Natural killer cell (primary cell): Measurements from ENCODE around the gene NDUFV3. TPM values are rescaled to one million over a fixed set of nuclear protein-coding genes. Genes with fewer than 3 reads are reported as not detected.

Experiments used
- ATAC-seq, 3 donors: fragments of 150-1000 bp in 2 of 3; fragments of 200-7000 bp in 1 of 3; cut with Tn5 transposase; 1 replicate in 1 of 3; 2 replicates in 2 of 3; pipeline ENCODE4 v1.10.0; 2021; ENCODE audit warnings: mild to moderate bottlenecking in 2 of 3, moderate library complexity in 2 of 3
- DNase-seq, 2 donors: peaks; one replicate each; pipeline versions ENCODE4 v3.0.0 to v3.0.0-alpha.2; 2013 to 2021; ENCODE audit warnings: mixed read lengths in 1 of 2
- H3K27ac ChIP-seq: one replicate; pipeline ENCODE4 v1.5.1; 2013; ENCODE audit warnings: mild to moderate bottlenecking, low read length
- H3K27me3 ChIP-seq: one replicate; pipeline ENCODE4 v1.6.1; 2013; ENCODE audit warnings: low read length; ENCODE audit not compliant: control insufficient read depth, insufficient read depth
- H3K36me3 ChIP-seq: one replicate; pipeline ENCODE4 v1.6.1; 2013; ENCODE audit warnings: low read length; ENCODE audit not compliant: control insufficient read depth, insufficient read depth
- H3K4me1 ChIP-seq: one replicate; pipeline ENCODE4 v1.6.1; 2013; ENCODE audit warnings: low read length; ENCODE audit not compliant: control insufficient read depth, insufficient read depth
- H3K4me3 ChIP-seq: one replicate; pipeline ENCODE4 v1.5.1; 2013; ENCODE audit warnings: low read length
- H3K9me3 ChIP-seq: one replicate; pipeline ENCODE4 v1.6.1; 2013; ENCODE audit warnings: low read length; ENCODE audit not compliant: control insufficient read depth, insufficient read depth
- H3K27ac Mint-ChIP-seq, 2 donors: one replicate each; pipeline ENCODE4 v1.8.0; 2022; ENCODE audit warnings: mild to moderate bottlenecking in 2 of 2, mixed read lengths in 2 of 2, moderate library complexity in 1 of 2
- H3K27me3 Mint-ChIP-seq, 2 donors: one replicate each; pipeline ENCODE4 v1.8.0; 2022; ENCODE audit warnings: low read depth in 2 of 2, mixed read lengths in 2 of 2
- H3K36me3 Mint-ChIP-seq: one replicate; pipeline ENCODE4 v1.8.0; 2022; ENCODE audit warnings: mixed read lengths
- H3K4me1 Mint-ChIP-seq, 2 donors: one replicate each; pipeline ENCODE4 v1.8.0; 2022; ENCODE audit warnings: mixed read lengths in 2 of 2
- H3K4me3 Mint-ChIP-seq: one replicate; pipeline ENCODE4 v1.8.0; 2022; ENCODE audit warnings: mild to moderate bottlenecking, moderate library complexity, mixed read lengths
- H3K9me3 Mint-ChIP-seq, 2 donors: one replicate each; pipeline ENCODE4 v1.8.0; 2022; ENCODE audit warnings: mixed read lengths in 2 of 2
- WGBS: methylation state at CpG from one replicate; pipeline ENCODE4 v1.1.7; 2013; ENCODE audit warnings: missing lambda C conversion rate; ENCODE audit not compliant: insufficient coverage; 5-methylcytosine and 5-hydroxymethylcytosine counted together
- intact Hi-C: fragments of 100-400 bp; cut with micrococcal nuclease; formaldehyde crosslinking; loops from one replicate; pipeline ENCODE4 v1.14.2; 2022
- total RNA-seq, 4 donors: library from RNA; stranded (reverse); fragments of 120-200 nt in 1 of 4; gene quantifications; one replicate each; pipeline versions ENCODE4 v1.2.3 to v1.2.4, GENCODE V29; 2013 to 2022
- TF ChIP-seq, protein P1 (sequence below): fragments of 200-600 bp; IDR thresholded peaks from one replicate; pipeline ENCODE4 v1.8.0; 2022; ENCODE audit warnings: antibody characterized with exemption

NDUFV3 gene
- total RNA-seq, 3 donors from 2014 or later (not counting 1 experiment from before 2014, with no cell fraction given) = 21.8 to 25.7 (median 23.9) TPM

DNA sequence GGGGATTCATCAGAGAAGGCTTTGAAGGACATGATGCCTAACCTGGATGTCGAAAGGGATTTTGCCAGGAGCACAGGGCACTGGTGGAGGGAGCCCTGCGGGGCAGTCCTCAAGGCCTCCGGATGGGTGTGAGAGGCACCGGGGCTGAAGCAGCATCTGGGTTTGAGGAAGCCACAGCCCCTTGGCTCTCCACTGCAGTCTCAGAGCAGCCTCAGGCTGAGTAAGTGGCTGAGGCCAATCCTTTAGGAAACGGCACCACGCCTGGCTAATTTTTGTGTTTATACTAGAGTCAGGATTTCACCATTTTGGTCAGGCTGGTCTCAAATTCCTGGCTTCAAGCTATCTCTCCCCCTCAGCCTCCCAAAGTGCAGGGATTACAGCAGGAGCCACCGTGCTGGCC, 20.4 kb downstream of the NDUFV3 start:
- intact Hi-C loops = no loop called here
- H3K9me3 ChIP-seq = no peaks in the 10 kb centered on the region
- ATAC-seq = no peak
- Mint-ChIP-seq H3K36me3 (no peaks in the 10 kb centered on the region), H3K27ac (peak overlapping the region in 1 of 2 donors; percentile 45), H3K4me3 (no peak overlapping the region), H3K27me3 (no peaks in the 10 kb centered on the region), H3K4me1 (no peaks in the 10 kb centered on the region), H3K9me3 (no peaks in the 10 kb centered on the region)
- TF ChIP-seq, protein P1, sequence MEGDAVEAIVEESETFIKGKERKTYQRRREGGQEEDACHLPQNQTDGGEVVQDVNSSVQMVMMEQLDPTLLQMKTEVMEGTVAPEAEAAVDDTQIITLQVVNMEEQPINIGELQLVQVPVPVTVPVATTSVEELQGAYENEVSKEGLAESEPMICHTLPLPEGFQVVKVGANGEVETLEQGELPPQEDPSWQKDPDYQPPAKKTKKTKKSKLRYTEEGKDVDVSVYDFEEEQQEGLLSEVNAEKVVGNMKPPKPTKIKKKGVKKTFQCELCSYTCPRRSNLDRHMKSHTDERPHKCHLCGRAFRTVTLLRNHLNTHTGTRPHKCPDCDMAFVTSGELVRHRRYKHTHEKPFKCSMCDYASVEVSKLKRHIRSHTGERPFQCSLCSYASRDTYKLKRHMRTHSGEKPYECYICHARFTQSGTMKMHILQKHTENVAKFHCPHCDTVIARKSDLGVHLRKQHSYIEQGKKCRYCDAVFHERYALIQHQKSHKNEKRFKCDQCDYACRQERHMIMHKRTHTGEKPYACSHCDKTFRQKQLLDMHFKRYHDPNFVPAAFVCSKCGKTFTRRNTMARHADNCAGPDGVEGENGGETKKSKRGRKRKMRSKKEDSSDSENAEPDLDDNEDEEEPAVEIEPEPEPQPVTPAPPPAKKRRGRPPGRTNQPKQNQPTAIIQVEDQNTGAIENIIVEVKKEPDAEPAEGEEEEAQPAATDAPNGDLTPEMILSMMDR = no peak
- no peak for DNase-seq
- no peaks in the 10 kb centered on the region for H3K27me3 ChIP-seq
- 68% methylated on average over 7 of the region's 7 CpGs for WGBS
- no peak overlapping the region for H3K4me3 ChIP-seq
- H3K27ac ChIP-seq = no peak overlapping the region
- peaks cover 28% of the 10 kb centered on the region for H3K36me3 ChIP-seq
- no peaks in the 10 kb centered on the region for H3K4me1 ChIP-seq

DNA sequence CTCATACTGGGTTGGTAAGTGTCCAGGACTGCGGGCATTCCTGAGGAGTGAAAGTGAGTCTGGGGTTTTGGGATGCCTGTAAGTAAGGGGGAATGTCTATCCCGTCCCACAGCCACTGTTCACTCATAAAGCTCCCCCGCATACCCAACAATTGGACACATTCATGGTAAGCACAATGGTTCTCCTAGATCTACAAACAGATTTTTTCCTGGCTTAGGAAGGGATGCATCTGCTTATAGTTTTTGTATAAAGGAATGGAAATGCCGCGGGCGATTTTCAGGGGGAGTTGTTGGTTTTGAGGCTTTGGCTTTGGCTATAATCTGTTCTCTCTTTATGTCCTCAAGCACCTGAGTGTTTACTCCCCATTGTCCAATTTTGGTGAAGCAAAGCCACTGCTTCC, 25.2 kb downstream of the NDUFV3 start:
- intact Hi-C loops = no loop called here
- peaks cover under 1 to 3% of the 10 kb centered on the region in 2 donors for H3K4me1 Mint-ChIP-seq
- no peak for ATAC-seq

DNA sequence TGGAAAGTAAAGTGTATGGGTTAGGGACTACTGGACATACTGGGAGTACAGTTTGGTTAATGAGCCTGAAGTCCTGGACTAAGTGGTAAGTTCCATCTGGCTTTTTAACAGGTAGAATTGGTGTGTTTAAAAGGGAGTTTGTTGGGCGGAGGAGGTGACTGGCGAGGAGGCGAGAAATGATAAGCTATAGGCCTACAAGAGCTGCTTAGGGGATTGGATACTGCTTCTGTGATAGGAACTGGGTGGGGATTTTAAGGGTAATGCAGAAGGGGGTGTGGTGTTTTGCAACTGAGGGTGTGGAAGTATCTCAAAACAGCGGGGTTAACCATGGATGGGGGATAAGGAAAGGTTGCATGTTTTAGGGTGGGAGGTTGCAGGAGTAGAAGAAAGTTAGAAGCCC, 28.8 kb downstream of the NDUFV3 start:
- ATAC-seq = no peak
- DNase-seq = no peak
- Histone ChIP-seq H3K9me3 (no peaks in the 10 kb centered on the region), H3K4me3 (no peak overlapping the region), H3K36me3 (no peaks in the 10 kb centered on the region), H3K4me1 (peaks cover 10% of the 10 kb centered on the region), H3K27ac (no peak overlapping the region), H3K27me3 (no peaks in the 10 kb centered on the region)
- TF ChIP-seq, protein P1 = no peak
- Mint-ChIP-seq H3K36me3 (no peaks in the 10 kb centered on the region), H3K27ac (no peak overlapping the region), H3K27me3 (no peaks in the 10 kb centered on the region), H3K9me3 (no peaks in the 10 kb centered on the region), H3K4me1 (peaks cover 12 to 14% of the 10 kb centered on the region in 2 donors), H3K4me3 (no peak overlapping the region)
- 89% methylated on average over 4 of the region's 4 CpGs for WGBS
- intact Hi-C loops = no loop called here

More for the DNA sequence above, 25.2 kb downstream of the NDUFV3 start:
- Mint-ChIP-seq H3K9me3 (no peaks in the 10 kb centered on the region), H3K27me3 (no peaks in the 10 kb centered on the region), H3K4me3 (no peak overlapping the region), H3K36me3 (no peaks in the 10 kb centered on the region), H3K27ac (no peak overlapping the region)
- TF ChIP-seq, protein P1 = no peak
- Histone ChIP-seq H3K4me3 (no peak overlapping the region), H3K9me3 (no peaks in the 10 kb centered on the region), H3K4me1 (no peaks in the 10 kb centered on the region), H3K27ac (no peak overlapping the region), H3K27me3 (no peaks in the 10 kb centered on the region), H3K36me3 (no peaks in the 10 kb centered on the region)
- DNase-seq = no peak
- WGBS = 95% methylated on average over 3 of the region's 6 CpGs

DNA sequence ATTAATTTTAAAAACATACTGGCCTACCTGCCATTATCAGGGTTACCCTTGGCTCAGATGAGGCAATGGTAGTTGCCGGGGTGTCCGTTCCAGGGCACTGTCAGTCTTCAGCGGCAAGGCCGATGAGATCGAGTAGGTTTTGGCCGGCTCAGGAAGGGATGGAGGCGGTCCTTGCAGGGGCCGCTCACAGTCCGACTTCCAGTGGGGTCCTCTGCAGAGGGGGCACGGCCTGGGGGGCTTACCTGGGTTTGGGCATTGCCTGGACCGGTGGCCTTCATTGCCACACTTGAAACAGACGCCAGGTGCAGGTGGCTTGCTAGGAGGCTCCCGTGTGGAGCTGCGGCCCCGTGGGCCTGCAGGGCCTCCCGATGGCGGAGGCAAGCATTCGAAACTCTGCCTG, 29.8 kb downstream of the NDUFV3 start:
- 95% methylated on average over 18 of the region's 18 CpGs for WGBS
- peak overlapping the region in 1 of 2 donors; percentile 66 for H3K27ac Mint-ChIP-seq

More for the DNA sequence above, 29.8 kb downstream of the NDUFV3 start:
- Histone ChIP-seq H3K27me3 (no peaks in the 10 kb centered on the region), H3K4me1 (peaks cover 10% of the 10 kb centered on the region), H3K9me3 (no peaks in the 10 kb centered on the region), H3K4me3 (no peak overlapping the region), H3K27ac (no peak overlapping the region), H3K36me3 (no peaks in the 10 kb centered on the region)
- DNase-seq = no peak
- intact Hi-C loops = no loop called here
- Mint-ChIP-seq H3K9me3 (no peaks in the 10 kb centered on the region), H3K27me3 (no peaks in the 10 kb centered on the region), H3K4me3 (no peak overlapping the region), H3K4me1 (peaks cover 12 to 14% of the 10 kb centered on the region in 2 donors), H3K36me3 (no peaks in the 10 kb centered on the region)
- no peak for ATAC-seq
- TF ChIP-seq, protein P1 = no peak
